MG63 (cell line): Measurements from ENCODE around the gene MEAK7. TPM values are rescaled to one million over a fixed set of nuclear protein-coding genes. Genes with fewer than 3 reads are reported as not detected.

ENCODE experiments used
- DNase-seq: peaks from one replicate; pipeline ENCODE4 v3.0.0-alpha.2; 2020
- H3K27me3 ChIP-seq: fragments of 250-450 bp; sonication (Bioruptor Pico); 2 replicates; pipeline ENCODE4 v1.5.1; 2020; ENCODE audit warnings: mild to moderate bottlenecking, moderate library complexity
- H3K36me3 ChIP-seq: fragments of 250-450 bp; sonication (Bioruptor Pico); 2 replicates; pipeline ENCODE4 v1.5.1; 2020; ENCODE audit warnings: mild to moderate bottlenecking, moderate library complexity
- H3K4me3 ChIP-seq: fragments of 250-450 bp; sonication (Bioruptor Pico); 2 replicates; pipeline ENCODE4 v1.5.1; 2020; ENCODE audit warnings: mild to moderate bottlenecking, moderate library complexity
- H3K9me3 ChIP-seq: fragments of 250-450 bp; sonication (Bioruptor Pico); 2 replicates; pipeline ENCODE4 v1.5.1; 2020; ENCODE audit warnings: mild to moderate bottlenecking, moderate library complexity
- total RNA-seq: library from RNA; depleted of rRNA; stranded (reverse); fragments of >200 nt; shearing (Covaris generic); gene quantifications from 2 replicates; pipeline ENCODE4 v1.2.3, GENCODE V29; 2014; ENCODE audit warnings: low replicate concordance; rRNA removed

Gene MEAK7
- total RNA-seq, 1 experiment from 2014 or later = 12.3 TPM

- no peak for DNase-seq
- Histone ChIP-seq H3K36me3 (peaks cover 18% of the 10 kb centered on the region), H3K27me3 (no peaks in the 10 kb centered on the region), H3K9me3 (no peaks in the 10 kb centered on the region), H3K4me3 (no peak overlapping the region)
Observed at GRCh38 chr16:84466692-84467091, 37.8 kb downstream of the MEAK7 start.

- Histone ChIP-seq H3K9me3 (no peaks in the 10 kb centered on the region), H3K4me3 (no peak overlapping the region), H3K27me3 (no peaks in the 10 kb centered on the region), H3K36me3 (peaks cover 18% of the 10 kb centered on the region)
- no peak for DNase-seq
Observed at GRCh38 chr16:84465154-84465553, 39.3 kb downstream of the MEAK7 start.

GRCh38 chr16:84464116-84464515, 40.3 kb downstream of the MEAK7 start:
- H3K36me3 ChIP-seq = peaks cover 18% of the 10 kb centered on the region
- H3K27me3 ChIP-seq = no peaks in the 10 kb centered on the region
- no peak for DNase-seq
- H3K9me3 ChIP-seq = no peaks in the 10 kb centered on the region
- H3K4me3 ChIP-seq = no peak overlapping the region

- Histone ChIP-seq H3K27me3 (no peaks in the 10 kb centered on the region), H3K9me3 (no peaks in the 10 kb centered on the region), H3K36me3 (peaks cover 13% of the 10 kb centered on the region), H3K4me3 (no peak overlapping the region)
- no peak for DNase-seq
Observed at GRCh38 chr16:84463221-84463620, 41.2 kb downstream of the MEAK7 start.

- peaks cover 7% of the 10 kb centered on the region for H3K36me3 ChIP-seq
- H3K9me3 ChIP-seq = no peaks in the 10 kb centered on the region
- DNase-seq = no peak
- no peaks in the 10 kb centered on the region for H3K27me3 ChIP-seq
- no peak overlapping the region for H3K4me3 ChIP-seq
Observed at GRCh38 chr16:84462296-84463210, 41.9 kb downstream of the MEAK7 start.

- Histone ChIP-seq H3K36me3 (peaks cover 3% of the 10 kb centered on the region; the same call in 1 of the 2 replicates), H3K4me3 (no peak overlapping the region), H3K27me3 (no peaks in the 10 kb centered on the region), H3K9me3 (no peaks in the 10 kb centered on the region)
- DNase-seq = no peak
Observed at GRCh38 chr16:84461413-84462295, 42.8 kb downstream of the MEAK7 start.

- Histone ChIP-seq H3K4me3 (no peak overlapping the region), H3K36me3 (no peaks in the 10 kb centered on the region), H3K9me3 (no peaks in the 10 kb centered on the region), H3K27me3 (no peaks in the 10 kb centered on the region)
- DNase-seq = no peak
Observed at GRCh38 chr16:84461029-84461412, 43.4 kb downstream of the MEAK7 start.

GRCh38 chr16:84460406-84461028, 43.9 kb downstream of the MEAK7 start:
- H3K36me3 ChIP-seq = no peaks in the 10 kb centered on the region
- DNase-seq = no peak
- H3K9me3 ChIP-seq = no peaks in the 10 kb centered on the region
- H3K27me3 ChIP-seq = no peaks in the 10 kb centered on the region
- no peak overlapping the region for H3K4me3 ChIP-seq

GRCh38 chr16:84459941-84460405, 44.5 kb downstream of the MEAK7 start:
- H3K27me3 ChIP-seq = no peaks in the 10 kb centered on the region
- H3K4me3 ChIP-seq = no peak overlapping the region
- H3K9me3 ChIP-seq = no peaks in the 10 kb centered on the region
- no peak for DNase-seq
- no peaks in the 10 kb centered on the region for H3K36me3 ChIP-seq

- Histone ChIP-seq H3K4me3 (no peak overlapping the region), H3K27me3 (no peaks in the 10 kb centered on the region), H3K36me3 (no peaks in the 10 kb centered on the region), H3K9me3 (no peaks in the 10 kb centered on the region)
- no peak for DNase-seq
Observed at GRCh38 chr16:84459533-84459894, 44.9 kb downstream of the MEAK7 start.

- Histone ChIP-seq H3K9me3 (no peaks in the 10 kb centered on the region), H3K4me3 (no peak overlapping the region), H3K27me3 (no peaks in the 10 kb centered on the region), H3K36me3 (no peaks in the 10 kb centered on the region)
- DNase-seq = no peak
Observed at GRCh38 chr16:84458606-84459532, 45.6 kb downstream of the MEAK7 start.

- DNase-seq = no peak
- H3K36me3 ChIP-seq = no peaks in the 10 kb centered on the region
- H3K9me3 ChIP-seq = no peaks in the 10 kb centered on the region
- no peak overlapping the region for H3K4me3 ChIP-seq
- no peaks in the 10 kb centered on the region for H3K27me3 ChIP-seq
Observed at GRCh38 chr16:84455031-84455430, 49.4 kb downstream of the MEAK7 start.

Other genes with a start within 250 kb of the MEAK7 start
- gene WFDC1, start 209.8 kb downstream of the MEAK7 start, total RNA-seq = 0.40 TPM in 1 of 2 replicates, not detected in the other
- not detected in 2 replicates for gene ATP2C2, start 136.1 kb downstream of the MEAK7 start, total RNA-seq
- gene COTL1, start 113.4 kb upstream of the MEAK7 start, total RNA-seq = 172 and 175 TPM in 2 replicates
- gene KLHL36, start 143.9 kb upstream of the MEAK7 start, total RNA-seq = 18.4 and 20.5 TPM in 2 replicates
- gene USP10, start 195.3 kb upstream of the MEAK7 start, total RNA-seq = 29.8 and 33.5 TPM in 2 replicates